GM20000 (cell line): Measurements from ENCODE around the gene PAPSS1.

Source experiments
- DNase-seq: peaks from one replicate; pipeline ENCODE4 v3.0.0; 2012; ENCODE audit warnings: low spot score
- TF ChIP-seq, protein P1 (sequence below): IDR thresholded peaks from 2 replicates; pipeline ENCODE4 v1.5.1; 2012; ENCODE audit warnings: mild to moderate bottlenecking, control low read depth; ENCODE audit errors: extremely low read depth, missing control alignments

PAPSS1 gene

DNA sequence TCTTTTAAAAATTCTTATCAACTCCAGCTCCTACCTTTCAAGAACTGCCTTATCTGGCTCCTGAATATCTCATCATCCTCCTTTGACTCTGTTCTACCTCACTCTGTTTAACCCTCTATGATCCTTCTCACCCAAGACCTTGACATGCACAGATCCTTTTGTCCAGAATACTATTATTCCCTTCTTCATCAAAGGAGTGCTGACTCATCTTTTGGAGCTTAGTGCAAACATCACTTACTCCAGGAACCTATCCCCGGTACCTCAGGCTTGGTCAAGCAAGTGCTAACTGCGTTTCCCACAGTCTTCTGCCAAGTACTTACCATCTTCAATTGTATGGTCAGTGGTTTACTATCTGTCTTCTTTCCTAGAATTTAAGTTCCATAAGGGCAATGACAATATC lies 96.0 kb downstream of the PAPSS1 start:
- TF ChIP-seq, protein P1, sequence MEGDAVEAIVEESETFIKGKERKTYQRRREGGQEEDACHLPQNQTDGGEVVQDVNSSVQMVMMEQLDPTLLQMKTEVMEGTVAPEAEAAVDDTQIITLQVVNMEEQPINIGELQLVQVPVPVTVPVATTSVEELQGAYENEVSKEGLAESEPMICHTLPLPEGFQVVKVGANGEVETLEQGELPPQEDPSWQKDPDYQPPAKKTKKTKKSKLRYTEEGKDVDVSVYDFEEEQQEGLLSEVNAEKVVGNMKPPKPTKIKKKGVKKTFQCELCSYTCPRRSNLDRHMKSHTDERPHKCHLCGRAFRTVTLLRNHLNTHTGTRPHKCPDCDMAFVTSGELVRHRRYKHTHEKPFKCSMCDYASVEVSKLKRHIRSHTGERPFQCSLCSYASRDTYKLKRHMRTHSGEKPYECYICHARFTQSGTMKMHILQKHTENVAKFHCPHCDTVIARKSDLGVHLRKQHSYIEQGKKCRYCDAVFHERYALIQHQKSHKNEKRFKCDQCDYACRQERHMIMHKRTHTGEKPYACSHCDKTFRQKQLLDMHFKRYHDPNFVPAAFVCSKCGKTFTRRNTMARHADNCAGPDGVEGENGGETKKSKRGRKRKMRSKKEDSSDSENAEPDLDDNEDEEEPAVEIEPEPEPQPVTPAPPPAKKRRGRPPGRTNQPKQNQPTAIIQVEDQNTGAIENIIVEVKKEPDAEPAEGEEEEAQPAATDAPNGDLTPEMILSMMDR = no peak
- no peak for DNase-seq

GRCh38 chr4:107622006-107622405 lies 98.0 kb downstream of the PAPSS1 start:
- TF ChIP-seq, protein P1 = no peak
- DNase-seq = no peak

GRCh38 chr4:107619731-107620130 lies 100.3 kb downstream of the PAPSS1 start:
- TF ChIP-seq, protein P1 = no peak
- DNase-seq = no peak

DNA sequence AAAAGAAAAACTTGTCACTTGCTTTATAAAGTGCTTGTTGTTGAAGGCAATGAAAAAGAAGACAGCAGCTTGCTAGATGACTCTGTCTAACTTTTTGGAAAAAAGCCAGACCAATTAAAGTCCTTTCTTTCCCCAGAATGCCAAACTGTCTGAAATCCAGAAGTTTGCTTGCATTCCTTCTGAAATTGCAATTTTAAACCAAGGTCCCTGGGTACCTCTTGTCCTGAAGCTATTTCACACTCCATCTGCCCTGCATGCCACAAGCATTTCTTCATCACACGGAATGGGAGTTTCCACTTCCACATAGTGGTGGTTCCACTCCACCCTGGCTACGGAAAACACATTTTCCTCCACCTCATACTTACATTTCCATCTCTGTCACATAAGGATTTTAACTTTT lies 101.0 kb downstream of the PAPSS1 start:
- TF ChIP-seq, protein P1 = no peak
- DNase-seq = no peak

DNA sequence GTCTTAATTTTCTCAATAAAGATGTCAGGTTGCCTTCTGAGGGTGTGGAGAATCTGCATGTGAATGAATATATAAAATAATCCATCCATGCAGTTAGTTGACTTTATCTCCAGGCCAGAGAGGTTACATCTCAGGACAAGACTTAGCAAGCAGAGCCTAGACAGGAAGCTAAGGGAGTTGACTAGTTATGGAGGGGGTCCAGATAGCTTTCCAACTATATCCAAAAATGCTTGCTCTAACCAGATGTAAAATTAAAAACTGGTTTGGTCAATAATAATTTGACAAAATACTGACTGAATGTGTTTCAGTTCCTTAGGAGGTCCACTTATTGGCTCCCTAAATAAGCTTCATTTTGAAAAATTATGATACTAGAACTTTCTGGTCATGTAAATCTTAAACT lies 101.4 kb downstream of the PAPSS1 start:
- DNase-seq = no peak
- TF ChIP-seq, protein P1 = no peak

- no peak for DNase-seq
- TF ChIP-seq, protein P1 = no peak
These were observed 103.1 kb downstream of the PAPSS1 start for GRCh38 chr4:107616838-107617389.

DNA sequence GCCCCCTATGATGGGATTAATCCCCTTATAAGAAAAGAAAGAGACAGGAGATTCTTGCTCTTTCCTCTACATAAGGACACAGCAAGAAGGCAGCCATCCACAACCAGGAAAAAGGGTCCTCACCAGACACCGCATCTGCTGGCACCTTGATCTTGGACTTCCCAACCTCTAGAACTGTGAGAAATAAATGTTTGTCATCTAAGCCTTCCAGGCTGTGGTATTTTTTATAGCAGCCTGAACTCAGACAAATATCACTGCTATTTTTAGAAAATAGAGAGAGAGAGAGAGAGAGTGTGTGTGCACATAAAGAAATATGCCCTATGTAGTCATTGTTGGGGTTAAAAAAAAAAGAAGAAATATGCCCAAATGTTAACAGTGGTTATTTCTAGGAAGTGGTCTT lies 104.2 kb downstream of the PAPSS1 start:
- DNase-seq = no peak
- TF ChIP-seq, protein P1 = no peak
